GM12874 (cell line): ENCODE measurements around the gene HCN3.

Experiments used
- CTCF ChIP-seq: IDR thresholded peaks from 2 replicates; pipeline ENCODE4 v1.5.1; 2011; ENCODE audit warnings: low read depth, mild to moderate bottlenecking, control low read depth, low read length, moderate library complexity; ENCODE audit not compliant: insufficient read depth

Gene HCN3

DNA sequence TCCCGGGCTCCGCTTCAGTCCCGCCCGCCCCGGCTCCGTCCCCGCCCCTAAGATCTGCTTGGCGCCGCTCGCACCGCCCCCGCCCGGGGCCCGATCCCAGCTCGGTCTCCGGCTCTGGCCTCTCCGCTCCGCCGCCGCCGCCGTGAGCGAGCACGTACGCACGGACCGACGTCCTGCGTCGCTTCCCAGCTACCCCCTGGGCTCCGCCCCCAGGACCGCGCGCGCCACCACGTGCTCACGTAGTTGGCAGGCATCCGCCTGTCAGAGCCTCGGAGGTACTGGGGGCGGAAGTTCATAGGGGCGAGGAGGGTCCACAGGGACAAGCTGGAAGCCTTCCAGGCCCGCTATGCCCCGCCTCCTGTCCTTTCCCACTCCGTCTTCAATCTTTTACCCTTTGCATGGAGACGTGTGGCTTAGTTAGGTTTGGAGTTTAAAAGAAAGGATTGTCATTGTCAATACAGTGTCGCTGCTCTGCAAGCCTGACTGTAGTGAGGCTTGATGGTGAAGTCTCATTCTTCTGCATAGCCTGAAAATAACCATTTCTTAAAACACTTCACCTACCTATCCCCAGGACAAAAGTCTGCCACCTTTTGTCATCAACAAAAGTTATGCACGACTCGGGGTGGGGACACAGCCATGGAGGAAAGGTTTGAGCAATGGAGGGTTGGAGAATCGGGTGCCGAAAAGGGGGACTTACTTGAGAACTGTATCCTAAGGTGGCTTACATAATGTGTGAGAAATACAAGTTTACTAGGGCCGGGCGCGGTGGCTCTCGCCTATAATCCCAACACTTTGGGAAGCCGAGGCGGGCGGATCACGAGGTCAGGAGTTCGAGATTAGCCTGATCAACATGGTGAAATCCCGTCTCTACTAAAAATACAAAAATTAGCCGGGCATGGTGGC is 3.7 kb upstream of the HCN3 start, which contains the start of gene CLK2:
Gene CLK2 (minus strand): TSS at position 162 of the 903 bp plus-strand sequence. CDS start 2,527 bp downstream, outside the sequence.
- TF ChIP-seq CTCF: no peak

DNA sequence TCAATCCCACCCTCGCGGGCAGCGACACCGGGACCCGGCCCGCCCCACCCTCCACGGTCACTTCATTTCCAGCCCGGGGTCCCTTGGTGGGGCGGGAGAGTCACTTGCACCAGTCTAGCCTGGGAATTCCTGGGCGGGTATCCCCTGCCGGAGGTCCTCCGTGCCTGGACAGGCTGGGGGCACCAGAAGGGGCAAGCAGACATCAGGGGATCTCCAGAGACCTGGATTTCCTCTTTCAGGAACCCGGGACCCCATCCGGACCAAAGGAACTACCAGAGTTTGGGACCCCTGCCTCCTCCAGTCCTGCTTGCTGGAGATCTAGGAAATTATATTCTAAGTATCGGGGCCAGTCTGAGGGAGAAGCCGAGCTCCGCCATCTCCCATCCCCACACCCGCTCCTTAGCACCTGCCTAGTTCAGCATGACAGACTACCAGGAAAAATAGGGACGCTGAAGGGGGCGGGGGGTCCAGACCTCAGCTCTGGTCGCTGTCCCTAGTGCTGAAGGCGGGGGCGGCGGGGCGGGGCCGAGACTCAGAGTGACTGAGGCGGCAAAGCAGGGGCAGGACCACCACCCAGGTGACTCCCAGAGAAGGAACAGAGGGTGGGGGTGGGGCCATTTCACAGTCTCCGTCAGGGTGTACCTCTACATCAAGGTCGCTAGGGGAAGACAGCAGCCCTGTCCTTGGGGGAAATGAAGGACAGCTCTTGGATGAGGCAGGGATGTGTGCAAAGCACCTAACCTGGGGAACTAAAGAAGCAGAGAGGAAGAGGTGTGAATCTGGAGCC is 832 bp downstream of the HCN3 start:
- peak; percentile 56 for TF ChIP-seq CTCF

- TF ChIP-seq CTCF: no peak
Observed at GRCh38 chr1:155278689-155279160, 1.5 kb downstream of the HCN3 start.

- no peak for TF ChIP-seq CTCF
Observed at GRCh38 chr1:155279268-155279667, 2.0 kb downstream of the HCN3 start.

- TF ChIP-seq CTCF: no peak
Observed at GRCh38 chr1:155282488-155283091, 5.3 kb downstream of the HCN3 start.

DNA sequence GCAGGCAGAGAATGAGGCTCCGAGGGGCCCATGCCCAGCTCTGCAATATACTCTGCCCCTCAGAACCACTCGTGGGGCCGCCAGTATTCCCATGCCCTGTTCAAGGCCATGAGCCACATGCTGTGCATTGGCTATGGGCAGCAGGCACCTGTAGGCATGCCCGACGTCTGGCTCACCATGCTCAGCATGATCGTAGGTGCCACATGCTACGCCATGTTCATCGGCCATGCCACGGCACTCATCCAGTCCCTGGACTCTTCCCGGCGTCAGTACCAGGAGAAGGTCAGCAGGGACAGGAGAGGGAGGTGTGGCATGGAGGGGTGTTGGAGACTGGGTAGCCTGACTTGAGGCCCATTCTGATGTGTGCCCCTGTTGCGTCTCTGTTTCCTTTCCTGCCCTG is 7.2 kb downstream of the HCN3 start:
- TF ChIP-seq CTCF: no peak

DNA sequence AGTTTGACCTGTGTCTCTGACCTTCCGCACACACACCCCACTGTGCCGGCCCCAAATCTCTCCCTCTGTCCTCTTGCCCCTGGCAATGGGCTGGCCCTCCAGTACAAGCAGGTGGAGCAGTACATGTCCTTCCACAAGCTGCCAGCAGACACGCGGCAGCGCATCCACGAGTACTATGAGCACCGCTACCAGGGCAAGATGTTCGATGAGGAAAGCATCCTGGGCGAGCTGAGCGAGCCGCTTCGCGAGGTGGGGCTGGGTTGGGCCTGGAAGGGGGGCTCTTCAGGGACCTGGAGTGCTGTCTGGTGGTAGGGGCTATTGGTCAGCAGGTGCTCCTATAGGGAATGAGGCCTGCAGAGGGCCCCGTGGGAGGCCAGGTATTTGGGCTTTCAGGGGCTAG is 7.8 kb downstream of the HCN3 start:
- TF ChIP-seq CTCF: no peak
